Dedifferentiated amniotic fluid mesenchymal stem cell (primary cell): ENCODE measurements around the gene ADORA1.

Experiments
- DNase-seq: peaks from one replicate; pipeline ENCODE4 v3.0.0-alpha.2; 2016; ENCODE audit errors: extremely low spot score

Gene ADORA1

GRCh38 chr1:203186091-203186445 is 58.5 kb downstream of the ADORA1 start:
- DNase-seq = no peak

GRCh38 chr1:203186446-203187303 is 59.1 kb downstream of the ADORA1 start, which contains the start of gene CHI3L1:
Gene CHI3L1 (minus strand): TSS chr1:203186704. CDS start chr1:203186623, 81 bp downstream.
- DNase-seq = no peak

- DNase-seq = no peak
These were observed 59.8 kb downstream of the ADORA1 start for GRCh38 chr1:203187304-203187685.

- no peak for DNase-seq
These were observed 60.3 kb downstream of the ADORA1 start for GRCh38 chr1:203187689-203188264.

- DNase-seq = no peak
These were observed 61.2 kb downstream of the ADORA1 start for GRCh38 chr1:203188686-203189232.

- DNase-seq = no peak
These were observed 62.4 kb downstream of the ADORA1 start for GRCh38 chr1:203189951-203190352.

GRCh38 chr1:203190949-203191348 is 63.4 kb downstream of the ADORA1 start:
- DNase-seq = no peak

- no peak for DNase-seq
These were observed 68.8 kb downstream of the ADORA1 start for GRCh38 chr1:203196371-203196770.

GRCh38 chr1:203197625-203198024 is 70.1 kb downstream of the ADORA1 start:
- peak; percentile 52 for DNase-seq

- DNase-seq = no peak
These were observed 71.5 kb downstream of the ADORA1 start for GRCh38 chr1:203199002-203199401.

GRCh38 chr1:203199481-203199815 is 71.9 kb downstream of the ADORA1 start:
- no peak for DNase-seq

GRCh38 chr1:203199816-203200571 is 72.5 kb downstream of the ADORA1 start:
- DNase-seq = peak; percentile 20

- no peak for DNase-seq
These were observed 73.4 kb downstream of the ADORA1 start for GRCh38 chr1:203200916-203201315.

GRCh38 chr1:203201516-203202205 is 74.1 kb downstream of the ADORA1 start:
- no peak for DNase-seq

GRCh38 chr1:203202431-203203245 is 75.1 kb downstream of the ADORA1 start:
- DNase-seq = peak; percentile 81

GRCh38 chr1:203204756-203205155 is 77.2 kb downstream of the ADORA1 start:
- no peak for DNase-seq

- no peak for DNase-seq
These were observed 78.7 kb downstream of the ADORA1 start for GRCh38 chr1:203206129-203206687.

GRCh38 chr1:203207751-203208150 is 80.2 kb downstream of the ADORA1 start:
- DNase-seq = no peak

GRCh38 chr1:203208181-203208580 is 80.7 kb downstream of the ADORA1 start:
- DNase-seq = no peak

GRCh38 chr1:203210350-203210749 is 82.8 kb downstream of the ADORA1 start:
- no peak for DNase-seq

GRCh38 chr1:203210988-203211387 is 83.5 kb downstream of the ADORA1 start:
- no peak for DNase-seq
